ENCODE data around the gene KCTD8. TPM values are rescaled to one million over a fixed set of nuclear protein-coding genes. Genes with fewer than 3 reads are reported as not detected.

The KCTD8 gene
- total RNA-seq, 2 donors from 2014 or later: 0.12 to 0.18 TPM

Other genes starting within 250 kb of the KCTD8 start
- 1 to 10 TPM; 1.4 to 2.0 TPM for gene YIPF7, start 202.8 kb upstream of the KCTD8 start, total RNA-seq
- 10 to 100 TPM; 16.5 to 17.1 TPM for gene GUF1, start 229.6 kb upstream of the KCTD8 start, total RNA-seq